GM21360 (cell line): ENCODE measurements around the gene PHF23.

Experiments used
- ATAC-seq: cut with Tn5 transposase; IDR thresholded peaks from one replicate; pipeline ENCODE4 v1.9.1; 2021; ENCODE audit warnings: mild to moderate bottlenecking, moderate library complexity; ENCODE audit not compliant: unreplicated experiment

PHF23 gene

DNA sequence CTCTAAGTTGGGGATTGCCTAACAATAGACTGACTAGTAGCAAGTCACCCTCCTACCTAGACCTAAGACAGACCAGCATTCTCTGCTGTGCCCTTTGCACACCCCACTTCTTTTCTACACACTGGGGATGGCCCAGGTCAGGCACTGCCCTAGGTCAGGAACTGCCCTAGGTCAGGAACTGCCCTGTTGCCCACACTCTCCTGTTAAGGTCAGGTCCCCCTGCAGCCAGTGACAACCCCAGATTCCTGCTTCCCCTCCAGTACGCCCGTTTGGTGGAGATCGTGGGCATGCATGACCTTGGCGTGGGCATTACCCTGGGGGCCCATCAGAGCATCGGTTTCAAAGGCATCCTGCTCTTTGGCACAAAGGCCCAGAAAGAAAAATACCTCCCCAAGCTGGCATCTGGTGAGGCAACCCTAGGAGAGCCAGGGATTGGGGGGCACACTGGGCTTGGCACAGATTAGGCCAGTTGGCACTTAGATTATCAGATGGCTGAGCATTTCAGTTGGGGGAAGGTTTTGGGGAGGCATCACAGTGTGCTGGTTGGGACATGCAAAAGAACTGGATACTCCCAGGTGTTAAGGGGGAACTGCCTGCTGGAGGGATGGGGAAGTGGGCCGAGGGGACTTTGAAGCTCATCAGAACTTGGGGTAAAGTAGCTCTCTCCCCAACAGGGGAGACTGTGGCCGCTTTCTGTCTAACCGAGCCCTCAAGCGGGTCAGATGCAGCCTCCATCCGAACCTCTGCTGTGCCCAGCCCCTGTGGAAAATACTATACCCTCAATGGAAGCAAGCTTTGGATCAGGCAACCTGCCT is 17.8 kb downstream of the PHF23 start:
- ATAC-seq: no peak

DNA sequence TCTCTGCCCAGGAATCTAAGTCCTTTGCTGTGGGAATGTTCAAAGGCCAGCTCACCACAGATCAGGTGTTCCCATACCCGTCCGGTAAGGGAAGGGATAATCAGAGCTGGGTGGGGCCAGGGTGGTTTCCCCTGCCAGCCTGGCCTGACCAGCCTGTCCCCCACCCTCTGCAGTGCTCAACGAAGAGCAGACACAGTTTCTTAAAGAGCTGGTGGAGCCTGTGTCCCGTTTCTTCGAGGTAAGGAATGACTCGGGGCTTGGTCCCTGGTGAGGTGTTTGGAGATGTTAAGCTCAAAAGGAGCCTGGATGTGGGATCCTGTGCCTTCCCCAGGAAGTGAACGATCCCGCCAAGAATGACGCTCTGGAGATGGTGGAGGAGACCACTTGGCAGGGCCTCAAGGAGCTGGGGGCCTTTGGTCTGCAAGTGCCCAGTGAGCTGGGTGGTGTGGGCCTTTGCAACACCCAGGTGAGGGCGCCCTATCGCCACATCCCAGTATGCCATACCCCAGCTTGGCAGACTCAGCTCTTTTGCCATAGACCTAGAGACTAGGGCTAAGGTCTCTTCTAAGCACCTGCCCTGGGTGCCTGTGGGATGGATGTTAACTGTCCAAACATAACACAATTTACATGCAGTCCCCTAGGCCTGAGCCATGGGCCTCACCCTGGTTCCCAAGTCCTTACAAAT is 18.5 kb downstream of the PHF23 start:
- ATAC-seq: no peak

DNA sequence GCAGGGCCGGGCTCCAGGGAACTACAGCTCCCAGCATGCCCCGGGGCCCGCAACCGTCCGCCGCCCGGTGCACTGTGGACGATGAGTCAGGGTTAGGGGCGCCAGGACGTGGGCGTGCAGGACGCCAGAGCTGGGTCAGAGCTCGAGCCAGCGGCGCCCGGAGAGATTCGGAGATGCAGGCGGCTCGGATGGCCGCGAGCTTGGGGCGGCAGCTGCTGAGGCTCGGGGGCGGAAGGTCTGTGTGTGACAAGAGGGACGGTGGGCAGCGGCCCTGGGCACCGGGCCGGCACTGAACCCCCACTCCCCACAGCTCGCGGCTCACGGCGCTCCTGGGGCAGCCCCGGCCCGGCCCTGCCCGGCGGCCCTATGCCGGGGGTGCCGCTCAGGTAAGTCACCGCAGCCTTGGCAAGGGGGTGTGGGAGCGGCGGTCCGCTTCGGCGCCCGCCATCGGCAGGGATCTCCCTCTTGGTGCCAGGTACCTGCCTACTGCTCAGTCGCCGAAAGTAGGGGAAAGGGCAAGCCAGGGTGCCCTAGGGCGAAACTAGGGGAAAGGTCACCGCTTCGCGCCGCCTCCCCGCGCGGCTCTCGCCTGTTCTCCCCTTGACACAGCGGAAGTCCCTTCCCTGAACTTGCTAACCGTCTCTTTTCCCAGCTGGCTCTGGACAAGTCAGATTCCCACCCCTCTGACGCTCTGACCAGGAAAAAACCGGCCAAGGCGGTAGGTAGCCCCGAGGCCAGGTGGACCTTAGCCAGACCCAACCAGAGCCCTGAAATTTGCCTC is 19.3 kb downstream of the PHF23 start, which contains the start of the genes ACADVL and DLG4:
Gene ACADVL, plus strand, starts transcription at position 127 of the 781 bp plus-strand sequence. Its CDS starts 47 bp downstream, at position 174.
Gene DLG4, minus strand, starts transcription at position 25 of the 781 bp plus-strand sequence.
- peak; percentile 48 for ATAC-seq

DNA sequence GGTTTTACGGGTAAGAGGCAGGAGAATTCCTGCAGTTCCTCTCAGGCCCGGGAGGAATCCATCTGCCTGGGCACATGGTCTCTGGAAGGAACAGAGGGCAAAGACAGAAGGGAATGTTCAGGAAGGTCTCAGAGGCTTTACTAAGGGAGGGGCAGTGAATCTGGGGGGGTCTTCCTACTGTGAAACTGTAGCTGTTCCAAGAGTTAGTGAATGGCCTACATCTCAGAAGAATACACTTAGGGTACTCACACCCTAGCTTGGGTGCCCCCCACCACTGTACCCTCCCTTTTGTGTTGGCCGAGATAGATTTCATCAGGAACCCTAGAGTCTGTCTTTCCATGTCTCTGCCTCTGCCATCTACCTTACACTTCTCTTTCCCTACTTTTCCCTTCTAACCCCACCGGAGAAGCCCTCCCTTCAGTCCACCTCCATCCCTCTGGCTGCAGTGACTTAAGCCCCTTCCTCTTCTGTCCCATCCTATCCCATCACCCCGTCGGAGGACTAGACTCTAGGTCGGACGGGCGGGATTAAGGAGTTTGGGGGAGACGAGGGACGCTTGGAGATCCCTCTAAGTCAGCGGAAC is 19.9 kb downstream of the PHF23 start:
- ATAC-seq: no peak

DNA sequence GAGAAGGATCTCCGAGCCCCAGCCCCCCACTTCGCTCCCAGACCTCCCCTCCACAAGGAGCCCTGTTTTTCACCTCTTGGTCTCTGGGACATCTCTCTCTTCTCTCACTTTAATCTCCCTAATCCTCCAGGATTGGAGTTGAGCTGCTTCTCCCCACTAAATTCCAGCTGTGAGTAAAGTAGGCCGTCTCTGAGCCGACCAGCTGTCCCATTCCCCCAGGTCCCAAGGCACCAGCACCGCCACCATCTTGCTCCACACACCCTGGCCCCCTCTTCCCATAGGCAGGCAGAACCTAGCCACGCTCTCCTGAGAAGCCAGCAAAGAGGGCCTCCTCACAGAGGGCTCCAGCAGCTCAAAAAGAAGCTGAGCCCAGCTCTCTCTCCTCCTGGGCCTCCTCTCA is 20.5 kb downstream of the PHF23 start:
- no peak for ATAC-seq

DNA sequence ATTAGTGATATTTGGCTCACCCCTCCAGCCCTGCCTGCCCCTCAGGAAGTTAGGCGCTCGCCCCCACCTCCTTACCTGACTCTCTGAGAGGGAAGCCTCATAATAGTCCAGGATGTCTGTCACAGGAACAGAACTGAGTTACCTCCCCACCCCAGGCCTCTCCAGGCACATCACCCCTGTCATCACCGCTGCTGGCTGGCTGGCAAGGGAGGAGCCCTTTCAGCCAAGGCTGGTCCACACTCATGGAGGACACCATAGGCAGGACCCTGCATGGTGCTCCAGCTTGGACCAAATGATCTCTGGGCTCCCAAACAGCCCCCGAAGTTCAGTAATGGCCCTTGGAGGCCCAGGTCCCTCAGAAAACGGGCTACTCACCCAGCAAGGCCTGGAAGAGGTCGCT is 21.1 kb downstream of the PHF23 start:
- ATAC-seq: no peak

DNA sequence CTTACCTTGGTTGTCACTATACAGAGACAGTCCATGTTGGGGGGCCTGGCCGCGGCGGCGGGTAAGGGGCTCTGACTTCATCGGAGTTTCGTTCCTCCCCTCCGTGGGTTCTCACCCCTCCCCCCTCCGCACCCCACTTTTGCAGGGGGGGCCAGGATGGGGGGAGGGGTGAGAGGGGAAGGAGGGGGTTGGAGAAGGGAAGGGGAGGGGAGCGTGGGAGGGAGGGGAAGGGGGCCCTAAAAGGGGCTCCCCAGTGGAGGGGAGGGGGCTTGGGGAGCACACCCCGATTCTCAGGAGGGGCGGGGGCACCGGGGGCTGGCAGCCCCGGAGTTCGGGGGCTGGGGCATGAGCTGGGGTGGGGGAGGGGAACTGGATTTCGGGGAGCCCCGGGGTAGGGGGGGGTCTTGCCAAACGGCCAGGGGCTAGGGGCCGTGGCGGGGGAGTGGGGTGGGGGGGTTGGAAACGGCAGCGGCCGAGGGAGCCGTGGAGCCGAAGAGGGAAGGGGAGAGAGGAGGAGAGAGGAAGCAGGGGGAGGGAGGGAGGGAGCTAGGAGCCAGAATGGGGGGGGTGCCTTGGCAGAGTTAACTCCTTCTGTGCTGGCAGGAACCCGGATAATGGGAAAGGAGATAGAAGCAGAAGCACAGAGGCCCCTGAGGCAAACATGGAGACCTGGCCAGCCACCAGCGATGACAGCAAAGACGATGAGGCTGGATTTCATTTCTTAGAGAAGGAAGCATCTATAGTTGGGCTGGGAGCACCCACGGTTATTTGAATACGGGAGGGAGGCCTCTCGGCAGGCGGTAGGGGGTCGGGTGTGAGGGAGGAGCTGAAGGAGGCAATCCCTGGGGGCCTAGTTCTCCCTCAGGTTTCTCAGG is 21.9 kb downstream of the PHF23 start:
- no peak for ATAC-seq

DNA sequence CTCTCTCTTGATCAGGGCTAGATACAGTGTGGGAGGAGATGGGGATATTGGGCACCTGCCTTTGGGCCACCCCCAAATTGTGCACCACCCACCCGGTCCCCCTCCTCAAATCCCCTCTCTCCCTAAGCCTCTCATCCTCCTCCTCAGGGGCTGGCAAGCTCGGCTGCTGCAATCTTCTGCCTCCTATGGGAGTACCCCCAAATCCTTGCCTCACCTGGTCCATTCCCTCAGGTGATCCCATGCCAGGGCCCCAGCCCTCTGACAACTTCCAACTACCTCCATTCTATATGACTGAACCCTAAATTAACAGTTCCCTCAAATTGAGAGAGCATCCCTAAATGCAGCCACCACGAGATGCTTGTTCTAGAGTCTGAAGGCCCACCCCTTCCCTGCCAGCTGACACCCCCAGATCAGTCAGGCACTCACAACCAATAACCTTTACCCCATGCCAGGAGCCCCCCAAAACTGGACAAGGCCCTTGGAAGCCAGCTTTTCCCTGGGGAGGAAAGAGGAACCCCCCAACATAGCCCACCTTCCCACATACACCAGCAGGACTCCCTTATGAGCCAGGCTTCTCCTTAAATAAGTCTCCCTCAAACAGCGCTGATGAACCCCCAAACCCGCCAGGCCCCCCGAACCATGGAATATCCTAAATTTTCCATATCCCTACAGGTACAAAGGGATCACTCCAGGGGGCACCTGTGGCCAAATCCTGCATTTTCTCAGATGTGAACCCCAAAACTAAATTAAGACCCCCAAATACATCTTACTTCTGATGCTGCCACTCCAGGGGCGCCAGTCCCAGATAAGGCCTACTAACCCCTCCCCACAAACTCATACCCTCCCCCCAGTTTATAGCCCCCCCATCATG is 22.8 kb downstream of the PHF23 start:
- ATAC-seq: no peak

DNA sequence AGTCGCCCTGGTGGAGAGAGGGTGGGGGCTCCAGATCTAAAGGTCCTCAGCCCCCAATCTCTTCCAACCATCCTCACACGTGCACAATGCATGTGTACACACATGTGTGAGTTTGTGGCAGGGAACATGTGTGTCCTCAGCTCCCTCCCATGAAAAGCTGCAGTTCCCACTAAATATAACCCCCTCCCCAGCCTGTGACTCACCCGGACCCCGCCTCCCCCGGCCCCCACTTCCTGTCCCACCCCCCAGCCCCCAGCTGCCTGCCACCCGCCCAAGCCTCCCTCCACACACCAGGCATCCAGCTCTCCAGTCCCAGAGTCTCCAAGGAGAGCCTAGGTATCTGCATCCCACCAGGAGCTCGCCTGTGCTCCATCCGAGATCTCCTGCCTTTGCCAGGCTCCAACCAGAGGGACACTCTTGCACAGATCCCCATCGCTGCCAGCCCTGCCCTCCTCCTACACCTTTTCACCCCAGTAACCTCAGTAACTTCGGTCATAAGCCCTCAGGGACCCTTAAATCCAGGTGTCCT is 23.5 kb downstream of the PHF23 start:
- no peak for ATAC-seq

DNA sequence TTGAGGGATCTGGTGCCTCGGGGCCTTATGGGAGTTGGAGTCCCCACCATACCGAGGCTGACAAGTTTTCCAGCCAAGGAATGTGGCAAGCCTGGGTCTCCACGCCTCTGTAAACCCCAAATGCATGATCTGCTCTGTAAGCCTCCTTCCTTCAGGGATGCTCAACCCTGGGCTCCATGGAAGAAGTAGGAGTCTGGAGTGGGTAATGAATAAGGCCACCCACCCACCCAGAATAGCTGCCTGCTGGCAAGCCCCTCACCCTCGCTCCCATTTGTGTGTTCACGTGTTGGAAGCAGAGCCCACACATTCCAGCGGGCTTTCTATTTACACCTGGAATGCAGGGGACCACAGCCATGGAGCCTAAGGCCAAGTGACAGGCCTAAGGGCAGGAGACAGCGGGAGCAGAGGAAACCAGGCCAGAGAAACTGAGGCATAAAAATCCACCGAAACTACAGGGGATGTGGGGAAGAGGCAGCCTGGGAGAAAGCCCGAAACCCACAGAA is 24.1 kb downstream of the PHF23 start:
- no peak for ATAC-seq

DNA sequence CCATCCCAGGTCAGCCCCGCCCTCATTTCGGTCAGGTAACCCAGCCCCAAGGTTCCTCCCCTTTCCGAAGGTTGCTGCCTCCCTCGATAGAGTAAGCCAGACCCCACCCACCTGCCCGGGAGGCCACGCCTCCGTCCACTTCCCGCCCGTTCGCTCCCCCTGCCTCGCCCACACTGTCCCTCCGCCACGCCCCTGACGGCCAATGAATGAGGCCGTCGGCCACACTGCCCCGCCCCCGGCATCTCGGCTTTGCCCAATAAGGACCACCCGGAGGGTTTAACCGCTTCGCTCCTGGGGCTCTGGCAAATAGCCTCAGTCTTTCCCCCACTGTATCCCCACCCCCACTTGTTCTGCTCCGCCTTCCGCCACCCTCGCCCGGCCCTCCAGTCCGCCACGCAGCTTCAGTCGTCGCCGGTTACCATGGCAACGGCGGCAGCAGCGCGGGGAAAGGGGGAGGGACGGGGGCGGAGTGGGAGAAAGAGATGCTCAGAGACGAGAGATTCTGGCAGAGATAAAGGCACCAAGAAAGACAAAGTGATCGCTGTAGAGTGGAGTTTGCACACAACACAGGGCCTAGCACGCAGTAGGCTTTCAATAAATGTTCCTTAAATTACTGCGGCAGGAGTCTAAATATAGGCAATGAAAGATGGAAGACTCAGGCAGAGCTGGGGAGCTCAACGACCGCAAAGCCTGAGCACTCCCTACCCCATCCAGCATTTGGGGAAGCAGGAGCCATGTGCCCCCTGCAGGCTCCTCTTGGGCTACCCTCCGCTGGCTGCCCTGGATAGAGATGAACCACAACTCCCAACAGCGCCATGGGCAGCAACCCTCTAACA is 24.7 kb downstream of the PHF23 start:
- peak; percentile 60 for ATAC-seq

DNA sequence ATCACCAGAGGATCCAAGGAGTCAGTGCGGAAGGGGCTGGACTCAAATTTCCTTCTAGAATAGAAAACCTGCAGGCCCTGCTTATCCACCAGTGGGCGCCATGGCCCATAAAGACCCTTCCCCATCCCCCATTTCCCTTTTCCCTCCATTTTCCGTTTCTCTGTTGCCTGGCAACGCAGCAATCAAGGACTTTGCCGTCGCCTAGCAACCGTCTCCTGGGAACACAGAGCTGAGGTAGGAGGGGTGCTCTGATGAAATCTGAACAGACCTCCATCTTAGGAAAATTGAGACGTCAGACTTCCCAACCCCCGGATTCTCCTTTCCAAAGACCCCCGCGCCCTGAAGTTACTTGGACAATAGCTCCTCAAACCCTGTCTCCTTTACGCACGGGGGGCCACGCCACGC is 25.4 kb downstream of the PHF23 start:
- ATAC-seq: no peak

DNA sequence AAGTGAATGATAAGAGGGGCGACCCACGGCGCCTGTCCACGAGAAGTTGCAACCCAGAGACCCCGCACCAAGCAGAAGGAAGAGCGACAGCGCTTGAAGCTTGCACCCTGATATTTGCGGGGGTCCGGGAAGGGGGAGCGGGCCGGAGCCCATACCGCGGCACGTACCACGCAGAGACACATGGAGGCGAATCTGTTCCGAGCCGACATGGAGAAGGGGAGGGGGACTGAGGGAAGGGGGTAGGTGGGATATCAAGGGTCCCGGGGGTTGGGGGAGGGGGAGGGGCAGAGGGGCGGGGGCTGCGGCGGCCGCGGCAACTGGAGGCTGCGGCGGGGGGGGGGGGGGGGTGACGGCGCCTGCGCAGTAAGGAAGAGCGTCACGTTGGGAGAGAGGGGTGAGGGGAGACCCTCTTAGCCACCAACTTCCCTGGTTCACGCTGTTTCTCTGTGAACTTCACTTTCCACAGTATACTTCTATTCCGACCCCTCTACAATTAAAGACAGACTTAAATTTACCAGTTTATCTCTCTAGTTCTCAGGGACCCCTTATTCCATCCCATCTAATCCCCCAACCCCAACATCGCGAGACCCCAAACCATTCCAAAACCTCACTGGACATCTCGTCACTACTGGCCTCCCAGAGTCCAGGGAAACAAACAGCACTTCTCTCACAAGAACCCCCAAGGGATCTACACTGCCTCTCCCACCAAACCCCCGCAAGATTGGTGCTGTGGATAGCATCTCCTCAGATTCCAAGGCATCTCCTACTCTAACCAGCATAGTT is 27.6 kb downstream of the PHF23 start:
- ATAC-seq: no peak

DNA sequence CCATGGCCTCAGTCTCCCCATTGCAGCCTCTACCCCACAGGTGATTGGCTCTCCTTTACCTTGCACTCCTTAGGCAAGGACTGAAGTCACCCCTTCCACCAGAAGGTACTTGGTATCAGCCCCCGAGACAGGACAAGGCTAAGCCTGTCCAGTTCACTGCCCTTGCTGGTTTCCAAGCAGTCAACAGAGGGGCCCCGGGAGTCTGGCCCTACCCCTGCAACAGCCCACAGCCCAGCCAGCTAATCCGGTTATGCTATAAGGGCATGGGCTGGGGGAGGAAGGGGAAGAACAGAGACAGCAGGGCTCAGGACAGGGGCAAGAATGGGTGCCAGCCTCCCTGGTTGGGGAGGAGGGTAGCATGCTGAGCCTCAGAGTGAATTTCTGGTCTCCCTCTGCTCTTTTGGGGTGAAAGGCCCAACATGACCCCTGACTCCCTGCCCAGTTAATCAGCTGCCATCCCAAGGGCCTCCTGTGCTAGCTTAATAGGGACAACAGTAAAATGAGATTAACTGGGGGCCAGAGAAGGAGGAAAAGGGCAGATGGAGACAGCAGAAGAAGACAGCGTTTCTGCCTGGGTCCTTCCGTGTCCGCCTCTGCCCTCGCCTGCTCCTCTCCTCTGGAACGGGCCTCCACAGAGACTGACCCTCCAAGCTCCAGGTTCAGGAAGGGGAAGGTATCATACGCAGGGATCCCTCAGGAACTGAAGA is 30.4 kb downstream of the PHF23 start:
- no peak for ATAC-seq

DNA sequence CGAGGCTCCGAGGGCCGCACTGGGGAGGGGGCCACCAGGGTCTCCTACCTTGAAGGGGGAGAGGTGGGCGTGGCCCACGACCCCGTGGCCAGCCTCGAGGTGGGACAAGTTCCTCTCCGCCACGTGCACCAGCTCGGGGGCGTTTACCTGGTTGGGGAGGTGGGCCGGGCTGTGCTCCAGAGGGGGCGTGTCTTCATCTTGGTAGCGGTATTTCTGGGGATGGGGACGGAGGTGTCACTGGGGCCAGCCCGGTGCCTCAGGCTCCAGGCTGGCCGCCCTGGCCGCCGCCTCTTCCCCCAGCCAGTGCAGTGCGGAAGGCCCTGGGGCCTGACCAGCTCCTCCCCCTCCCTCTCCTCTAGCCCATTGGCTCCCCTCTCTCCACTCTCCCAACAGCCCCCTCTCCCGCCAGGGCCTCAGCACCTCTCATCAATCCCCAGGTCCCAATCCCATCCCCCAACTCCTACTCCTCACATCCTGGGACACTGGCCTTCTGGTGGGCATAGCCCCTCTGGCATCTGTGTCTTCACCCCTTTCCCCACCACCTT is 31.2 kb downstream of the PHF23 start:
- ATAC-seq: no peak
